ENCODE results near the gene SERPINB1. TPM values are rescaled to one million over a fixed set of nuclear protein-coding genes. Genes with fewer than 3 reads are reported as not detected.

The SERPINB1 gene
- total RNA-seq, 1 experiment from 2014 or later: 73.2 TPM

- TF ChIP-seq MAX (IDR thresholded peaks at IDR 0.05) (no peak), POLR2A (IDR thresholded peaks at IDR 0.05; ENCODE audit: borderline replicate concordance, extremely low read depth, insufficient read depth, insufficient read length) (no peak), SIN3A (IDR thresholded peaks at IDR 0.05; ENCODE audit: low read depth) (no peak), ZBTB33 (IDR thresholded peaks at IDR 0.05; ENCODE audit: extremely low read depth, insufficient replicate concordance, low read length) (no peak), ZFX (IDR thresholded peaks at IDR 0.05) (no peak), TCF7L2 (IDR thresholded peaks at IDR 0.05; ENCODE audit: borderline replicate concordance, extremely low read depth, insufficient read depth, insufficient read length) (no peak), CBX3 (IDR thresholded peaks at IDR 0.05; ENCODE audit: low read depth) (no peak), YY1 (IDR thresholded peaks at IDR 0.05; ENCODE audit: extremely low read depth, insufficient replicate concordance, low read depth, low read length) (no peak), CTCF (IDR thresholded peaks at IDR 0.05 in 2 of 3, conservative IDR thresholded peaks at IDR 0.05 in 1 of 3; ENCODE audit: borderline replicate concordance in 1 of 3, insufficient read depth in 1 of 3, low read depth in 2 of 3, low read length in 2 of 3) (no peak), CEBPB (IDR thresholded peaks at IDR 0.05; ENCODE audit: low read depth) (no peak), REST (IDR thresholded peaks at IDR 0.05; ENCODE audit: low read depth) (no peak)
- Histone ChIP-seq H2AFZ (ENCODE audit: low read depth, low read length, poor library complexity, severe bottlenecking) (no peak overlapping the region), H3K27ac (ENCODE audit: low read depth, low read length) (no peak overlapping the region), H3K27me3 (ENCODE audit: insufficient read depth, low read length) (no peaks in the 10 kb centered on the region), H3K79me2 (ENCODE audit: insufficient read depth, low read length) (no peaks in the 10 kb centered on the region), H3K36me3 (ENCODE audit: control insufficient read depth in 1 of 2, insufficient read depth in 2 of 2, low read length in 2 of 2) (no peaks in the 10 kb centered on the region), H3K9me3 (ENCODE audit: control insufficient read depth in 1 of 2, insufficient read depth in 1 of 2, low read depth in 1 of 2, low read length in 2 of 2) (no peaks in the 10 kb centered on the region), H3K4me2 (ENCODE audit: low read length) (no peak overlapping the region), H3K9ac (ENCODE audit: low read length) (no peak overlapping the region), H3K4me1 (ENCODE audit: control insufficient read depth in 1 of 2, insufficient read depth in 2 of 2, low read length in 2 of 2) (peaks cover 2 to 6% of the 10 kb centered on the region in 2 experiments; a peak in 3 of 4 replicates), H3K9me2 (ENCODE audit: insufficient read depth) (no peaks in the 10 kb centered on the region), H4K20me1 (ENCODE audit: insufficient read depth) (no peaks in the 10 kb centered on the region), H3K4me3 (replicated peaks in 1 of 2; ENCODE audit: low read depth in 1 of 2, low read length in 2 of 2) (no peak overlapping the region)
- intact Hi-C loops (cut with micrococcal nuclease): no loop called here
- POLR2A ChIA-PET: interaction anchor here (3.1 kb wide), 1 partner anchor 18 kb away, joined by 9 read pairs; the partner anchor contains the start of gene SERPINB1
- CTCF ChIA-PET: no interaction called here
- RAD21 ChIA-PET (ENCODE audit: low non-redundant PET in 1 of 2, low total read pairs in 2 of 2, uncharacterized antibody in 2 of 2, unreplicated experiment in 2 of 2): no interaction called here
- ATAC-seq: no peak
- BruUV-seq (replicated peaks): no TSS peak
- DNase-seq (ENCODE audit: low read depth, low spot score): no peak
Measured at GRCh38 chr6:2823104-2823850, 18.4 kb downstream of the SERPINB1 start.
